GM23248 (cell line): ENCODE measurements around the gene NID2.

Source experiments
- EZH2 ChIP-seq: fragments of 200-600 bp; sonication (generic); IDR thresholded peaks from 2 replicates; pipeline ENCODE4 v1.6.1; 2018; ENCODE audit warnings: antibody characterized with exemption, mild to moderate bottlenecking; ENCODE audit not compliant: insufficient read depth, poor library complexity, severe bottlenecking
- EZH2phosphoT487 ChIP-seq: fragments of 200-600 bp; sonication (generic); IDR thresholded peaks from 2 replicates; pipeline ENCODE4 v1.6.1; 2018; ENCODE audit warnings: antibody characterized with exemption, moderate library complexity, mild to moderate bottlenecking, low read depth; ENCODE audit not compliant: insufficient read depth

DNA sequence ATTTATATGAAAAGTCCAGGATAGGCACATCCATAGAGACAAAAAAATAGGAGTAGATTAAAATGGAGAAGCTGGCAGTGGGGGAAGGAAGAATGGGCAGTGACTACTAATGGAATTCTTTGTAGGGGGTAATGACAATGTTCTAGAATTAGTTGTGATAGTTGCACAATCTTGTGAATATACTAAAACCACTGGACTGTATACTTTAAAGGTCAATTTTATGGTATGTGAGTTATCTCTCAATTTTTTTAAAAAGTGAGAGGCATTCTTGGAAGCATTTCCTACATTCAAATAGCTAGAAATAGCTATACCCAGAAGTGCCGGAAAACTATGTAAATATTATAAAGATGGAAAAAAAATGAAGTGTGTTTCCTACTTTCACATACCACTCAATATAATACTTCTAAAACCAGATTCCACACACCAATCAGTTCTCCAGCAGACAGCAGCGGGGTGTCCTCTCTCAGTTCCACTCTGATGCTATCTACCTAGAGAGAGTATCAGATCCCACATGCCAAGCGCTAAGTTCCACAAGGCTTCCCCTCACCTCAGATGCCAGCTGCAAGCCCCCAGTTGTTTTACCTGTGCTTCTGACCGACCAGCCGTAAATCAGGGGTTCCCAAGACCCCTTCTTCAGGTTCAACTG is 41.7 kb upstream of the NID2 start:
- TF ChIP-seq EZH2phosphoT487 (no peak), EZH2 (no peak)
